ENCODE data around the gene RGS11. TPM values are rescaled to one million over a fixed set of nuclear protein-coding genes. Genes with fewer than 3 reads are reported as not detected.
"Not testable (repeated sequence)": the region's sequence is repeated elsewhere in the genome, so short reads cannot be mapped to it uniquely, and the experiment has no call there.

The RGS11 gene
- total and polyA plus RNA-seq, 2 experiments from 2014 or later = 2.4 to 4.5 TPM

DNA sequence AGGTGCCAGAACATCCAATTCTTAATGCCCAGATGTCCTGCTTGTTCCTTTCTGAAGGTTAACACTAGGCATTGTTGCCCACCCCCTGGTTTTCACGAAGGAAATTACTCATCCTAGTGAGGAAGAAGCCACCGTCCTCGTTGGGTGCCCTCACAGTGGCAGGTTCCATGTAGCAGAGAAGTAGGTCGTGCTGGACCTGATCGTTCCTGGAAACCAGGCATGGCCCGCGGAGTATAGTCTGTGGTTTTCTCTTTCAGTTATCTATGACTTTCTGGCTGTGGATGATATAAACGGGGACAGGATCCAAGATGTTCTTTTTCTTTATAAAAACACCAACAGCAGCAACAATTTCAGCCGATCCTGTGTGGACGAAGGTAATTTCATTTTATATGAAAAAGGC, 16.5 kb downstream of the RGS11 start:
- TF ChIP-seq EZH2phosphoT487 (IDR thresholded peaks at IDR 0.05; ENCODE audit: insufficient read depth, low read depth) (no peak), EZH2 (IDR thresholded peaks at IDR 0.05; ENCODE audit: insufficient read depth, poor library complexity, severe bottlenecking) (no peak)
- Histone ChIP-seq H2AFZ (no peak overlapping the region), H3K27me3 (replicated peaks; ENCODE audit: insufficient read depth) (no peaks in the 10 kb centered on the region), H3K27ac (no peak overlapping the region), H3K9me3 (ENCODE audit: low read depth) (no peaks in the 10 kb centered on the region), H3K4me1 (ENCODE audit: insufficient read depth) (no peaks in the 10 kb centered on the region), H3K36me3 (ENCODE audit: low read depth) (peaks cover 6% of the 10 kb centered on the region; the same call in 1 of the 2 replicates), H3K79me2 (ENCODE audit: insufficient read depth) (no peaks in the 10 kb centered on the region), H3K4me3 (no peak overlapping the region), H3K9ac (no peak overlapping the region), H3F3A (ENCODE audit: insufficient read depth) (no peaks in the 10 kb centered on the region), H4K20me1 (ENCODE audit: insufficient read depth) (no peaks in the 10 kb centered on the region), H3K4me2 (ENCODE audit: unreplicated experiment) (no peak overlapping the region), H3K9me2 (ENCODE audit: insufficient read depth) (no peaks in the 10 kb centered on the region)
- no peak for DNase-seq
- in situ Hi-C loops (cut with MboI) = no loop called here
- 91 to 96% methylated on average over 10 of the region's 10 CpGs for WGBS, 2 experiments (ENCODE audit: low coverage in 1 of 2, low lambda C conversion rate in 2 of 2, missing lambda C conversion rate in 2 of 2)

GRCh38 chr16:258091-258490, 17.7 kb downstream of the RGS11 start:
- DNase-seq; H3K4me3 ChIP-seq; H4K20me1 ChIP-seq (ENCODE audit: insufficient read depth); H3F3A ChIP-seq (ENCODE audit: insufficient read depth); H3K36me3 ChIP-seq (ENCODE audit: low read depth); H3K9ac ChIP-seq; H3K4me1 ChIP-seq (ENCODE audit: insufficient read depth); H3K27me3 ChIP-seq (replicated peaks; ENCODE audit: insufficient read depth); H2AFZ ChIP-seq; in situ Hi-C loops (cut with MboI); H3K4me2 ChIP-seq (ENCODE audit: unreplicated experiment); H3K9me2 ChIP-seq (ENCODE audit: insufficient read depth); H3K27ac ChIP-seq; H3K79me2 ChIP-seq (ENCODE audit: insufficient read depth); H3K9me3 ChIP-seq (ENCODE audit: low read depth): not testable (repeated sequence)
- WGBS, 2 experiments (ENCODE audit: low coverage in 1 of 2, low lambda C conversion rate in 2 of 2, missing lambda C conversion rate in 2 of 2) = 98 to 100% methylated on average over 9 to 10 of the region's 13 CpGs

- WGBS, 2 experiments (ENCODE audit: low coverage in 1 of 2, low lambda C conversion rate in 2 of 2, missing lambda C conversion rate in 2 of 2) = 98 to 99% methylated on average over 6 of the region's 6 CpGs
- H3K4me2 ChIP-seq (ENCODE audit: unreplicated experiment) = no peak overlapping the region
- no peak for DNase-seq
- no peak overlapping the region for H3K9ac ChIP-seq
- H2AFZ ChIP-seq = no peak overlapping the region
- H3F3A ChIP-seq (ENCODE audit: insufficient read depth) = no peaks in the 10 kb centered on the region
- no peak overlapping the region for H3K4me3 ChIP-seq
- H3K4me1 ChIP-seq (ENCODE audit: insufficient read depth) = no peaks in the 10 kb centered on the region
- H3K36me3 ChIP-seq (ENCODE audit: low read depth) = peaks cover 7% of the 10 kb centered on the region; the same call in 1 of the 2 replicates
- H3K9me2 ChIP-seq (ENCODE audit: insufficient read depth) = no peaks in the 10 kb centered on the region
- no peaks in the 10 kb centered on the region for H3K27me3 ChIP-seq (replicated peaks; ENCODE audit: insufficient read depth)
- in situ Hi-C loops (cut with MboI) = no loop called here
- H3K27ac ChIP-seq = no peak overlapping the region
- no peaks in the 10 kb centered on the region for H4K20me1 ChIP-seq (ENCODE audit: insufficient read depth)
- no peaks in the 10 kb centered on the region for H3K9me3 ChIP-seq (ENCODE audit: low read depth)
- no peaks in the 10 kb centered on the region for H3K79me2 ChIP-seq (ENCODE audit: insufficient read depth)
- TF ChIP-seq EZH2phosphoT487 (IDR thresholded peaks at IDR 0.05; ENCODE audit: insufficient read depth, low read depth) = no peak
- no peak for TF ChIP-seq EZH2 (IDR thresholded peaks at IDR 0.05; ENCODE audit: insufficient read depth, poor library complexity, severe bottlenecking)
These were observed 20.6 kb downstream of the RGS11 start for GRCh38 chr16:255183-255582.

DNA sequence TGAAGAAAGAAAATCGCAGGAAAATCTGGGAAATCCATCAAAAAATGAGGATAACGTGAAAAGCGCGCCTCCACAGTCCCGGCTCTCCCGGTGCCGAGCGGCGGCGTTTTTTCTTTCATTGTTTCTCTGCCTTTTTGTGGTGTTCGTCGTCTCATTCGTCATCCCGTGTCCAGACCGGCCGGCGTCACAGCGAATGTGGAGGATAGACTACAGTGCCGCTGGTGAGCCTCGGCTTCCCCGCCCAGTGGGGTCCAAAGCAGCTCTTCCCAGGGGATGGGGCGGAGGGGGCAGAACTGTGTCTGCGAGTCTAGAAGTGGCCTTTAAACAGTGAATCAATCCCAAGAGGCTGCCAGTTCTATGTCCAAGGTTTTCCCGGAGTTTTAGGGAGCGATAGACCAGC, 21.3 kb downstream of the RGS11 start:
- H3K4me2 ChIP-seq (ENCODE audit: unreplicated experiment) = no peak overlapping the region
- no peak overlapping the region for H3K4me3 ChIP-seq
- H4K20me1 ChIP-seq (ENCODE audit: insufficient read depth) = no peaks in the 10 kb centered on the region
- H3F3A ChIP-seq (ENCODE audit: insufficient read depth) = no peaks in the 10 kb centered on the region
- 91 to 92% methylated on average over 24 to 25 of the region's 25 CpGs for WGBS, 2 experiments (ENCODE audit: low coverage in 1 of 2, low lambda C conversion rate in 2 of 2, missing lambda C conversion rate in 2 of 2)
- DNase-seq = no peak
- H3K4me1 ChIP-seq (ENCODE audit: insufficient read depth) = no peaks in the 10 kb centered on the region
- no peaks in the 10 kb centered on the region for H3K27me3 ChIP-seq (replicated peaks; ENCODE audit: insufficient read depth)
- no peaks in the 10 kb centered on the region for H3K9me3 ChIP-seq (ENCODE audit: low read depth)
- no peak overlapping the region for H3K9ac ChIP-seq
- H2AFZ ChIP-seq = no peak overlapping the region
- no peaks in the 10 kb centered on the region for H3K9me2 ChIP-seq (ENCODE audit: insufficient read depth)
- TF ChIP-seq EZH2phosphoT487 (IDR thresholded peaks at IDR 0.05; ENCODE audit: insufficient read depth, low read depth) = no peak
- TF ChIP-seq EZH2 (IDR thresholded peaks at IDR 0.05; ENCODE audit: insufficient read depth, poor library complexity, severe bottlenecking) = no peak
- H3K27ac ChIP-seq = no peak overlapping the region
- H3K79me2 ChIP-seq (ENCODE audit: insufficient read depth) = no peaks in the 10 kb centered on the region
- in situ Hi-C loops (cut with MboI) = no loop called here
- peaks cover 7% of the 10 kb centered on the region; the same call in 1 of the 2 replicates for H3K36me3 ChIP-seq (ENCODE audit: low read depth)

DNA sequence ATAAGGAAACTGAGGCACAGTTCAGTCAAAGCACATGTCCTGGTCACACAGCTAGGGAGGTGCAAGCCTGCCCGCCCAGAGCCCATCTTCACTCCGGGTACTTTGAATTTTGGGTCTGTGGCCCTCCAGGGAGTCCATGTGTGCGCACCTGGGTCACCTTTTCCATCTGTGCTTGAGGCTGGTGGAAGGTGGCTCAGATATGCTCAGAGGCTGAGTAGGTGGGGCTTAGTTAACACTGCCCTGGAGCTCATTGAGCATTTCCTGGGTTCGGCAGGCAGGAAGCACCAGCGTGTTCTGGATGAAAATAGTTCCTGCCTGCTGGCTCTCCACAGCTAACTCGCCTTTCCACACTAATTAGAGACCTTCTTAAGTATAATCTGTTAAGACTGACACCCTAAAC, 21.9 kb downstream of the RGS11 start:
- Histone ChIP-seq H3K27me3 (replicated peaks; ENCODE audit: insufficient read depth) (no peaks in the 10 kb centered on the region), H3K79me2 (ENCODE audit: insufficient read depth) (no peaks in the 10 kb centered on the region), H3K9me2 (ENCODE audit: insufficient read depth) (no peaks in the 10 kb centered on the region), H3K9me3 (ENCODE audit: low read depth) (no peaks in the 10 kb centered on the region), H3K4me1 (ENCODE audit: insufficient read depth) (no peaks in the 10 kb centered on the region), H2AFZ (no peak overlapping the region), H3K27ac (no peak overlapping the region), H3F3A (ENCODE audit: insufficient read depth) (no peaks in the 10 kb centered on the region), H3K9ac (no peak overlapping the region), H3K36me3 (ENCODE audit: low read depth) (peaks cover 7% of the 10 kb centered on the region; the same call in 1 of the 2 replicates), H3K4me2 (ENCODE audit: unreplicated experiment) (no peak overlapping the region), H3K4me3 (no peak overlapping the region), H4K20me1 (ENCODE audit: insufficient read depth) (no peaks in the 10 kb centered on the region)
- TF ChIP-seq EZH2 (IDR thresholded peaks at IDR 0.05; ENCODE audit: insufficient read depth, poor library complexity, severe bottlenecking) (no peak), EZH2phosphoT487 (IDR thresholded peaks at IDR 0.05; ENCODE audit: insufficient read depth, low read depth) (no peak)
- in situ Hi-C loops (cut with MboI) = no loop called here
- DNase-seq = no peak
- WGBS, 2 experiments (ENCODE audit: low coverage in 1 of 2, low lambda C conversion rate in 2 of 2, missing lambda C conversion rate in 2 of 2) = 77 to 82% methylated on average over 6 of the region's 6 CpGs
